Dendritic cell treated with granulocyte-macrophage colony-stimulating factor and Interleukin-4, amounts not matched to agents 40 ng/mL and 50 ng/mL, for 4 days (primary cell): ENCODE data around the gene RSRC1.
"Not testable (repeated sequence)": the region's sequence is repeated elsewhere in the genome, so short reads cannot be mapped to it uniquely, and the experiment has no call there.

Source experiments
- H3K27ac Mint-ChIP-seq: one replicate; pipeline ENCODE4 v1.8.0; 2022; ENCODE audit warnings: mild to moderate bottlenecking, mixed read lengths
- H3K27me3 Mint-ChIP-seq: one replicate; pipeline ENCODE4 v1.8.0; 2022; ENCODE audit warnings: mild to moderate bottlenecking, mixed read lengths
- H3K36me3 Mint-ChIP-seq: one replicate; pipeline ENCODE4 v1.8.0; 2022; ENCODE audit warnings: low read depth, mixed read lengths
- H3K4me1 Mint-ChIP-seq: one replicate; pipeline ENCODE4 v1.8.0; 2022; ENCODE audit warnings: low read depth, mixed read lengths
- H3K4me3 Mint-ChIP-seq: one replicate; pipeline ENCODE4 v1.8.0; 2022; ENCODE audit warnings: mild to moderate bottlenecking, moderate library complexity, mixed read lengths
- H3K9me3 Mint-ChIP-seq: one replicate; pipeline ENCODE4 v1.8.0; 2022; ENCODE audit warnings: mixed read lengths
- intact Hi-C: fragments of 100-400 bp; cut with micrococcal nuclease; formaldehyde crosslinking; loops from one replicate; pipeline ENCODE4 v1.15.0; 2022

The RSRC1 gene

DNA sequence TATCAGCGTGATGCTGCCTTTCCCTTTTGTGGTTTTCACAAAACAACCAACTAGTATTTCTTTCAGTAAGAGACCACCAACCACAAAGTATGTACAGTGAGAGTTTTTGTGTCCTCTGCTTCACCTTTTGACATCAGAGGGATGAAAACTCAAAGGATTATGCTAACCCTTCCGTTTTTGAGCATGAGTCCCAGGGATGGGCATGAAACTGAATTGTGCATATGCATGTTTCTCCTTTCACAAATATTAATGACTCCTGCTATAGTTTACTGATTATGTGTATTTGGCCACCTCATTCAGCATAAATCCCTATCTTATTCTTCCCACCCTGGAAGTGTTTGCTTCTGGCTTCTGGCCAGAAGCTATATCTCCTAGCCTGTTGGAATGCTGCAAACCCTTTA, 59.2 kb downstream of the RSRC1 start:
- Mint-ChIP-seq H3K36me3 (no peaks in the 10 kb centered on the region), H3K4me1 (peaks cover 18% of the 10 kb centered on the region), H3K4me3 (no peak overlapping the region), H3K9me3 (no peaks in the 10 kb centered on the region), H3K27me3 (no peaks in the 10 kb centered on the region), H3K27ac (no peak overlapping the region)
- intact Hi-C loops = loop anchor here (5.0 kb wide), 1 partner anchor 57 kb away; the partner anchor contains the start of gene RSRC1

DNA sequence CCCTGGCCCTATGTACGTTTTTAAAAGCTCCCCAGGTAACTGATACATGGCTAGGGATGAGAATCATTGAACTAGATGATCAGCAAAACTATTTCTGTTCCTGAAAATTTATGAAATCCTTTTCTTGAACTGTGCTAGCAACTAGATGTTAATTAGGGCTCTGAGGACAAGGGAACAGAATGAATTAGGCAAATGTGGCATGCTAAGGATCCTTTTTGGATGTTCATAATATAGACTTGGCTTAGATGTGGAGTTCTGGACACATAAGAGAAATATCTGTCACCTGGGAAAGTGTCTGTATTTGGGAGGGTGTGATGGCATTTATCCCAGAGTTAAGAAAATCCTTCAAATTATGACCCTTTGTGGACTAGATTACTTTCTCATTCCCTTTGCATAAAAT, 71.2 kb downstream of the RSRC1 start:
- no peak overlapping the region for H3K4me3 Mint-ChIP-seq
- H3K9me3 Mint-ChIP-seq = peaks cover 9% of the 10 kb centered on the region
- no peaks in the 10 kb centered on the region for H3K4me1 Mint-ChIP-seq
- peaks cover 11% of the 10 kb centered on the region for H3K36me3 Mint-ChIP-seq
- no peak overlapping the region for H3K27ac Mint-ChIP-seq
- intact Hi-C loops = no loop called here
- no peaks in the 10 kb centered on the region for H3K27me3 Mint-ChIP-seq

DNA sequence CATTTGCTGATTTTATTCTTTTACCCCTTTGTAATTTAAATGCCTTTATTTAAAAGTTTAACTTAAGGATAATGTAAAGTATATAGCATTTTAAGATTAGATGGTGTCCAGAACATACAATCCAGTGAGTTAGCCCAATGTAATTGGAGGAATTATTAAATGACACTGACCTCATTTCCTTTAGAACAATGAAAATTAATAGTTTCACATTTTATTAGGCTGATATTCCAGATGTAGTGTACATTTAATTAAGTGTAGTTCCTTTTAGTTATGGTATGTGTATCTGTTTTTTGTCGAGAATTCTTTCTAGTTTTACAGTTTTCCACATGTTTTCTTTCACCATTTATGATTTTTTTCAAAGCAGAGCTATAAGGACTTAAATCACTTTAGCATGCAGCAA, 75.8 kb downstream of the RSRC1 start:
- H3K27ac Mint-ChIP-seq = no peak overlapping the region
- H3K4me1 Mint-ChIP-seq = no peaks in the 10 kb centered on the region
- peaks cover 8% of the 10 kb centered on the region for H3K36me3 Mint-ChIP-seq
- intact Hi-C loops = no loop called here
- no peak overlapping the region for H3K4me3 Mint-ChIP-seq
- H3K9me3 Mint-ChIP-seq = no peaks in the 10 kb centered on the region
- H3K27me3 Mint-ChIP-seq = no peaks in the 10 kb centered on the region

DNA sequence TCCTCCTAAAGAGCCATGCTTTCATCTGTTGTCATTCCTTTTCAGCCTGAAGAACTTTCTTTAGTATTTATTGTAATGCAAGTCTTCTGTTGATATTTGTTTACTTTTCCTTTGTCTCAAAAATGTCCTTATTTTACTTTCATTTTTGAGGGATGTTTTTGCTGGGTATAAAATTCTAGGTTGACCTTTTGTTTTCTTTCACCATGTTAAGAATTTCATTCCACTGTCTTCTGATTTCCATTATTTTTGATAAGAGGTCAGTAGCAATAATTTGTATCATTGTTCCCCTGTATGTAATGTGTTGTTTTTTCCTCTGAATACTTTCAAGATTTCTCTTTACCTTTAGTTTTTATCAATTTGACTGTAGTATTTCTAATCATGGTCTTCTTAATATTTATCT, 91.1 kb downstream of the RSRC1 start:
- Mint-ChIP-seq H3K36me3 (peaks cover 65% of the 10 kb centered on the region), H3K9me3 (peaks cover 61% of the 10 kb centered on the region)
- intact Hi-C loops = no loop called here

DNA sequence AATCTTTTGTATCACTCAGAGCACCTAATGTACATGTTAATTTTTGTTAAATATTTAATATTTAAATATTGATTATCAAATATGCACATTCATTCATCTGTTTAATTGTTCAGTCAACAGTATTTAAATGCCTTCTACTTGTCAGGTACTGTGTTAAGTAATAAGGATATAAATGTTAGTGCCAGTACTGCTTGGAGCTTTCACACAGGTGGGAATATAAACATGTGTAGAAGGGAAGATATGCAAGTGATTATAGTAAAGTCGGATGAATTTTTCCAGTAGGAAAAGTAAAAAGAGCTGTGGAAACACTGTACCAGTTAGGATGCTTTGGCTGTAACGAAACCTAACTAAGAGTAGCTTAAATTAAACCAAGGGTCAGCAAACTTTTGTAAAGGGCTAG, 95.4 kb downstream of the RSRC1 start:
- Mint-ChIP-seq H3K4me1 (no peaks in the 10 kb centered on the region), H3K36me3 (peaks cover 34% of the 10 kb centered on the region), H3K27me3 (no peaks in the 10 kb centered on the region), H3K4me3 (no peak overlapping the region), H3K9me3 (peaks cover 26% of the 10 kb centered on the region), H3K27ac (no peak overlapping the region)
- intact Hi-C loops = no loop called here

More for the DNA sequence above, 91.1 kb downstream of the RSRC1 start:
- Mint-ChIP-seq H3K27ac (no peak overlapping the region), H3K27me3 (no peaks in the 10 kb centered on the region), H3K4me3 (no peak overlapping the region), H3K4me1 (no peaks in the 10 kb centered on the region)

DNA sequence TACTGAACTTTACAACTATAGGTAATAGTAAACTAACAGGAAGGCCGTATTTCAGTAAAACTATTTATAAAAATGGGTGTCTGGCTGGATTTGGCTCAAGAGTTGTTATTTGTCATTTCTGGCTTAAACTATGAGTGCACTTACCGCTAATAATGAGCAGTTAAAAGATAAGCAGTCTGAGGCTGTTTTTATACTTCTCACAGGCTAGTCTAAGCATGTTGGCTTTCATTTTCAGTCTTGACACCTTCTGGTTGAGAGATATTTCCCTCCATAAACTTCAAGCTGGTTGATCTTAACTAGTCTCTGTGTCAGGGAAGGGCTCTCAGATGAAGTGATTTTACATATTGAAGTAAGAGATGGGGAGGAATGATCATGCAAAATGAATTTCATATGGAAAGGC, 96.1 kb downstream of the RSRC1 start:
- Mint-ChIP-seq H3K27ac (no peak overlapping the region), H3K4me1 (no peaks in the 10 kb centered on the region), H3K27me3 (no peaks in the 10 kb centered on the region), H3K9me3 (peaks cover 19% of the 10 kb centered on the region), H3K4me3 (no peak overlapping the region), H3K36me3 (peaks cover 28% of the 10 kb centered on the region)
- intact Hi-C loops = no loop called here

DNA sequence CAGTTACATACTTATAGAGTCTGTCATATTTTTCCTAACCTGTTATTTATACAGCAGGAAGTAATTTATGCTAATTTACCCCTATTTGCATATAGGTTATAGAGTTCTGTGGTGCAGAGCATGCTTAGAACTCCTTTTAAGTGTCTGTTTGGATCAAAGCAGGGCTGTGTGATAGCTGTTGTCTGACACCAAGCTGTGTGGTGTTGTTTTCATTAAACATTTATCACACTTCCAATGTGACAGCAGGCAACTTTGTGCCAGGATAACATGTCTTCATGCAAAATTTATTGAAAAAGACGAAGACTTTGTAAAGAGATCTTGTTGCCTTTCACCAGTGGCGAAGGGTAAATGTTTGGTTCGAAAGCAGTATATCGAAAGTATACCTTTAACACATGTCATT, 100.2 kb downstream of the RSRC1 start:
- no peaks in the 10 kb centered on the region for H3K27me3 Mint-ChIP-seq
- no peak overlapping the region for H3K27ac Mint-ChIP-seq
- no peaks in the 10 kb centered on the region for H3K9me3 Mint-ChIP-seq
- intact Hi-C loops = no loop called here
- no peak overlapping the region for H3K4me3 Mint-ChIP-seq
- H3K36me3 Mint-ChIP-seq = peaks cover 1% of the 10 kb centered on the region
- H3K4me1 Mint-ChIP-seq = no peaks in the 10 kb centered on the region

DNA sequence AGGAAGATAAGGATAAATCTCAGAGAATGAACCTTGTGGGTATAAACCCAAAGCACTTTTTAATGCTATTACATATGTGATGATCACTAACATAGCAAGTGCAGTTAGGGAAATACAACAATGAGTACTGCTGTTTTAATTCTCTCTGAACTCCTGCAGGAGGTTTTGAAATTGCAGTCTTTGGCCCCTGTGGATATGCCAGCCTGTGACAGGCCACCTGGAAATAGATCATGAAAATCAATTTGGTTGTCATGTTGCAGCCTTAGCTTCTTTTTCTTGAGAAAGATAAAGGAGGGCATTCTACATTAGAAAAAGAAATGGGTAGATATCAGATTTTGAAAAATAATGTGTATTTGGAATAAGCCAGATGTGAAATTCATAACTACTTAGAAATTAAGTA, 103.6 kb downstream of the RSRC1 start:
- intact Hi-C loops = no loop called here
- H3K4me3 Mint-ChIP-seq = no peak overlapping the region

DNA sequence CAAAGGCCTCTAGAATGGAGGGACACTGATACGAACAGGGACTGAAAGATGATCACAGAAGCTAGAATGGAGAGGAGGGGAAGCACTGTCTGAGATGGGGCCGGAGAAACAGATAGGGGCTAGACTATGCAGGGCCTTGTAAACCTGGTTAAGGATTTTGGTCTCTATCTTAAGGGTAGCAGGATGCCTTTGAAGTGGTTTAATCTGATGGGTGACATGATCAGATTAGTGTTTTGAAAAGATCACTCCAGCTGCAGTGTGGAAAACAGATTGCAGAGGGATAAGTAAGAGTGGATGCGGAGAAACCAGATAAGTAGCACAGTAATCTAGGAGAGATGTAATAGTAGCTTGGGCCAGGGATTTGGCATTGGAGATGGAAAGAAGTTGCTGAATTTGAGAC, 108.1 kb downstream of the RSRC1 start:
- Mint-ChIP-seq H3K9me3 (no peaks in the 10 kb centered on the region), H3K4me3 (no peak overlapping the region), H3K27me3 (no peaks in the 10 kb centered on the region), H3K4me1 (peaks cover 7% of the 10 kb centered on the region), H3K27ac (no peak overlapping the region), H3K36me3 (peaks cover 5% of the 10 kb centered on the region)
- intact Hi-C loops = no loop called here

More for the DNA sequence above, 103.6 kb downstream of the RSRC1 start:
- Mint-ChIP-seq H3K4me1 (no peaks in the 10 kb centered on the region), H3K27me3 (no peaks in the 10 kb centered on the region), H3K27ac (no peak overlapping the region), H3K9me3 (no peaks in the 10 kb centered on the region), H3K36me3 (no peaks in the 10 kb centered on the region)

DNA sequence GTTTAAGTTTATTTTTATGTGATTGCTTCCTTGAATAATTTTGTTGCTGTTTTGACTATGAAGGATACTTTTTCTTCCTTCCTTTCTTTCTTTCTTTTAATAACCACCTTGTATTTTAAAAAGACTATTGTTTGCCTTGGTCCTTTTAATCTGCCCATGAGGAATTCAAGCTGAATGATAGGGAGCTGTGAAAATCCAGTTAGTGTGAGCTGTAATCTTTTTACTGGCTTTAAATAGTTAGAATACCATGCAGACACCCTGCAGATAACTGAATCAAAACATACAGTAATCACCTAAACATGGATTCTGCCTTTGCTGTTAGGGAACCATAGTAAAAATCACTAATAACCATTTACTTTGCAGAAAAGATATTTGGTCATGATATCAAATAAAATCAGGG, 110.7 kb downstream of the RSRC1 start:
- H3K27ac Mint-ChIP-seq = no peak overlapping the region

DNA sequence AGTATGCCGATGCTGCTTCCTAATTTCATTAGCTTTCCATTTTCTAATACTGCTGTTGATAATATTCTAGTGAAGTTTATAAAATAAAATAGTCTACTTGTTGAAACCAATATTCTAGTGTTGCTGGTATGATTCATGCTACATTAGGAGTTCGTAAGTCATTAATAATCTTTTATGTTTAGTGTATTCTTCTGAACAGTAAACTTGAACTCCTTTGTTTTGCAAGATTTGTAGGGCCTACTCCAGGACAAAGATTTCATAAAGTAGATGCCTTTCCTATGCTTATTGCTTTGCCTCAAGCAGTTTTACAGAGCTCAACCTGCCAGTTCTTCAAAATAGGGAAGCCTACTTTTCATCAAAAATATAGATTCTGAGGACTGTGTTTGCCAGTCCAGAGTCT, 111.5 kb downstream of the RSRC1 start:
- peaks cover 6% of the 10 kb centered on the region for H3K36me3 Mint-ChIP-seq
- intact Hi-C loops = no loop called here
- H3K27me3 Mint-ChIP-seq = no peaks in the 10 kb centered on the region
- no peak overlapping the region for H3K27ac Mint-ChIP-seq
- no peak overlapping the region for H3K4me3 Mint-ChIP-seq
- H3K9me3 Mint-ChIP-seq = no peaks in the 10 kb centered on the region
- H3K4me1 Mint-ChIP-seq = peaks cover 11% of the 10 kb centered on the region

More for the DNA sequence above, 110.7 kb downstream of the RSRC1 start:
- Mint-ChIP-seq H3K4me1 (peaks cover 8% of the 10 kb centered on the region), H3K27me3 (no peaks in the 10 kb centered on the region), H3K9me3 (no peaks in the 10 kb centered on the region), H3K36me3 (peaks cover 6% of the 10 kb centered on the region), H3K4me3 (no peak overlapping the region)
- intact Hi-C loops = no loop called here

DNA sequence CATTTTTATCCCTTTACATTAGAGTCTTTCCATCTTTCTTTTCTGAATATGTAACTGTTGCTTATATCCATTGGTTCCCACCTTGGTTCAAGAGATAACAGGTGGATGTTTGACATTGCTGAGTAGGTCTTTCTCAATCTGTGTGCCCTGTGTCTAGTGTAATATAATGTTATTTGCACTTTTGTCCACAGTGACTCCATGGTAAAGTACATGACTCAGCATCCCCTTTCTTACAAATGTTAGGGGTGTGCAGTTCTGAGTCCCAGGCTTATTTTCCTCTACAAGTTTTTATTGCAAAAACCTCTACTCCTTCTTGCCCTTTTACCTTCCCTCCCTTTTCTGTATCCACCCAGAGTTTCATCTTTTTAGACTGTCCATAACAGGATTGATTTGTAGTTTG, 116.5 kb downstream of the RSRC1 start:
- Mint-ChIP-seq H3K9me3 (no peaks in the 10 kb centered on the region), H3K36me3 (peaks cover 18% of the 10 kb centered on the region), H3K4me3 (no peak overlapping the region), H3K4me1 (peaks cover 13% of the 10 kb centered on the region), H3K27me3 (no peaks in the 10 kb centered on the region), H3K27ac (no peak overlapping the region)
- intact Hi-C loops = no loop called here

DNA sequence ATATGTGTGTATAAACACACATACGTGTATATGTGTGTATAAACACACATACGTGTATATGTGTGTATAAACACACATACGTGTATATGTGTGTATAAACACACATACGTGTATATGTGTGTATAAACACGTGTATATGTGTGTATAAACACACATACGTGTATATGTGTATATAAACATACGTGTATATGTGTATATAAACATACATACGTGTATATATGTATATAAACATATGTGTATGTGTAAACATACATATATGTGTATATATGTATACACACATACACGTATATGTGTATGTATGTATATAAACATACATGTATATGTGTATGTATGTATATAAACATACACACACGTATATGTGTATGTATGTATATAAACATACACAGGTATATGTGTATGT, 119.1 kb downstream of the RSRC1 start:
- H3K27ac Mint-ChIP-seq, intact Hi-C loops, H3K4me1 Mint-ChIP-seq, H3K4me3 Mint-ChIP-seq, H3K27me3 Mint-ChIP-seq, H3K9me3 Mint-ChIP-seq: not testable (repeated sequence)
- H3K36me3 Mint-ChIP-seq = peaks cover 12% of the 10 kb centered on the region

DNA sequence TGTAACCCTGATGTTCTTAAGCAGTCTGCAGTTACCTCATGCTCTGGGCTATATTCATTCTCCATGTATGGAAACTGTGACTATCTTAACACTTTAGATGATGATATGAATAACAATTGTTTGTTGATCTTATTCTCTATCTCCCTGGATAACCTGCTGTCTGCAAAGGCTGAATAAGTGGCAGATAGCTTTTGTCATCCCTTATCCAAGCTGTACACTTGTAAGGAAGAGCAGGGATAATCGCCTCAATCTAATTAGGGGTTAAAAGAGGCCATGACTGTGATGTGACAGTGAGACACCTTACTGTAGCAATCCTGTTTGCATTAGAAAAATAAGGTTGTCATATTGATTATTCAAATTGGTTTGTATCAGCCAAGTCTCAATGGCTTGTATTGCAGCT, 123.9 kb downstream of the RSRC1 start:
- intact Hi-C loops = no loop called here
- Mint-ChIP-seq H3K36me3 (peaks cover 30% of the 10 kb centered on the region), H3K4me3 (no peak overlapping the region)

DNA sequence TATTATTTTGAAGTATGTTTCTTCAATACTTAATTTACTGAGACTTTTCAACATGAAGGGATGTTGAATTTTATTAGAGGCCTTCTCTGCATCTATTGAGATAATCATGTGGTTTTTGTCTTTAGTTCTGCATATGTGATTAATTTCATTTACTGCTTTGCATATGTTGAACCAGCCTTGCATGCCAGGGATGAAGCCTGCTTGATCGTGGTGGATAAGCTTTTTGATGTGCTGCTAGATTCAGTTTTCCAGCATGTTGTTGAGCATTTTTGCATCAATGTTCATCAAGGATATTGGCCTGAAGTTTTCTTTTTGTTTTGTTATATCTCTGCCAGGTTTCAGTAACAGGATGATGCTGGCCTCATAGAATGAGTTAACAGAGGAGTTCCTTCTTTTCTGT, 134.4 kb downstream of the RSRC1 start:
- intact Hi-C loops = no loop called here
- H3K9me3 Mint-ChIP-seq = peaks cover 38% of the 10 kb centered on the region
- peaks cover 22% of the 10 kb centered on the region for H3K36me3 Mint-ChIP-seq

More for the DNA sequence above, 123.9 kb downstream of the RSRC1 start:
- Mint-ChIP-seq H3K27me3 (no peaks in the 10 kb centered on the region), H3K27ac (no peak overlapping the region), H3K9me3 (no peaks in the 10 kb centered on the region), H3K4me1 (no peaks in the 10 kb centered on the region)

More for the DNA sequence above, 134.4 kb downstream of the RSRC1 start:
- Mint-ChIP-seq H3K27ac (no peak overlapping the region), H3K27me3 (no peaks in the 10 kb centered on the region), H3K4me3 (no peak overlapping the region), H3K4me1 (peaks cover 4% of the 10 kb centered on the region)
